ENCODE measurements around the gene DGKI. TPM values are rescaled to one million over a fixed set of nuclear protein-coding genes. Genes with fewer than 3 reads are reported as not detected.

The DGKI gene
- total and polyA plus RNA-seq, 12 donors = 0.12 to 4.6 (median 1.1) TPM

DNA sequence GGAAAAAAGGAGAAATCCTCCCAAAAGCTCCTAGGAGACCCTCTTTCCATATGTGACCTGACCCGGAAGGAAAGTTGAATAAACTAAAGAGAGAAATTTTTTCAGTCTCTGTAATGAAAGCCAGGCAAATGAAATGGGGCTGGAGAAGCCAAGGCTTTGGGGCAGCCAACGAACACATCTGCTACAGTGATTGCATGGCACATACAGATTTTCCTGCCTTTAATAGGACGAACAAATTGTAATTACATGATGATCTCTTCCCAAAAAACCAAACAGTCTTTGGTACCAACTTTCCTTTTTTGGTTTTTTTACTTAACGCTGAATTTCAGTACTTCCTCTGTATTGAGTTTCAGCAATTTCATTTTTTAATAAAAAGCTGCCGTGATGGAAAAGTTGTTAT is 479.8 kb downstream of the DGKI start:
- Histone ChIP-seq H3K36me3 (replicated peaks in 1 of 2) (no peaks in the 10 kb centered on the region), H3K27ac (no peak overlapping the region), H3K4me1 (replicated peaks in 1 of 2) (no peaks in the 10 kb centered on the region), H3K27me3 (no peaks in the 10 kb centered on the region), H3K9me3 (replicated peaks in 1 of 3) (no peaks in the 10 kb centered on the region), H3K4me3 (no peak overlapping the region)
- intact Hi-C loops (cut with DNase I) = no loop called here
- WGBS, 4 donors = 77 to 88% (median 84%) methylated on average over 5 of the region's 5 CpGs
- no peak for DNase-seq
- TF ChIP-seq CTCF (IDR thresholded peaks at IDR 0.05) = no peak
- no peak for TF ChIP-seq POLR2A (IDR thresholded peaks at IDR 0.05)

- intact Hi-C loops (cut with DNase I) = no loop called here
- no peak overlapping the region for H3K27ac ChIP-seq
- WGBS, 4 donors = 89 to 96% (median 93%) methylated on average over 6 of the region's 6 CpGs
- H3K27me3 ChIP-seq = no peaks in the 10 kb centered on the region
- H3K36me3 ChIP-seq (replicated peaks in 1 of 2) = no peaks in the 10 kb centered on the region
- no peaks in the 10 kb centered on the region for H3K9me3 ChIP-seq (replicated peaks in 1 of 3)
- DNase-seq = no peak
- no peak overlapping the region for H3K4me3 ChIP-seq
- TF ChIP-seq POLR2A (IDR thresholded peaks at IDR 0.05) (no peak), CTCF (IDR thresholded peaks at IDR 0.05) (no peak)
- no peaks in the 10 kb centered on the region for H3K4me1 ChIP-seq (replicated peaks in 1 of 2)
Measured at GRCh38 chr7:137363683-137364082, 483.1 kb downstream of the DGKI start.

DNA sequence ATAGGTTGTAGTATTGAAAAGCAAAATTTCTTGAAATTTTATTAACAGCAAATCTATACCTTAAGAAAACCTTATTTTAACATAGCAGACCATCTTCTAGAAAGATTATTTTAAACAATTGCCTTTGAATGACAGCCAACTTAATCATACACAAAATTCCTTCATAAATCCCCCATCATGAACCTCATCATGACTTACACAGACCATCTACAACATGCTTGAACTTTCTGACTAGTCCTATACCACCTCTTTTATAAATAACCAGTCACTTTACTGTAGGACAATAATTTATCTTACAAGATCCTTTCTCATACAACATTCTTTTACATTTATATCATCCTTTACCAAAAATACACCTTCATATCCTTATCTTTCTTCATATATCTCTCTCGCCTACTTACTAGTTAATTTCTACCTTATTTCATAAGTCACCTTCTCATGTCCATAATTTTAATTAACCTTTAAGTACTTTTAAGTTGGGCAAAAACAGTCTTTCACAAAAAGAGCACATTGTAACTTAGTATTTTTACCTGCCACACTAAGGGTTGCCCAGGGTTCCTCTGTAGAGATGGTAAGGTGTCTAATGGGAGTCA is 486.6 kb downstream of the DGKI start:
- Histone ChIP-seq H3K4me3 (no peak overlapping the region), H3K9me3 (replicated peaks in 1 of 3) (no peaks in the 10 kb centered on the region), H3K27me3 (no peaks in the 10 kb centered on the region)

GRCh38 chr7:137354961-137355360 is 491.8 kb downstream of the DGKI start:
- no peaks in the 10 kb centered on the region for H3K36me3 ChIP-seq (replicated peaks in 1 of 2)
- no peak for DNase-seq
- no peak overlapping the region for H3K27ac ChIP-seq
- intact Hi-C loops (cut with DNase I) = no loop called here
- no peak for TF ChIP-seq CTCF (IDR thresholded peaks at IDR 0.05)
- TF ChIP-seq POLR2A (IDR thresholded peaks at IDR 0.05) = no peak
- H3K9me3 ChIP-seq (replicated peaks in 1 of 3) = no peaks in the 10 kb centered on the region
- no peaks in the 10 kb centered on the region for H3K27me3 ChIP-seq
- no peak overlapping the region for H3K4me3 ChIP-seq
- H3K4me1 ChIP-seq (replicated peaks in 1 of 2) = peaks cover 7 to 22% of the 10 kb centered on the region in 2 donors

More for the DNA sequence above, 486.6 kb downstream of the DGKI start:
- no peak for DNase-seq
- H3K4me1 ChIP-seq (replicated peaks in 1 of 2) = no peaks in the 10 kb centered on the region
- WGBS, 4 donors = 35 to 55% (median 42%) methylated on average over 1 of the region's 1 CpG
- TF ChIP-seq CTCF (IDR thresholded peaks at IDR 0.05) = no peak
- TF ChIP-seq POLR2A (IDR thresholded peaks at IDR 0.05) = no peak
- H3K27ac ChIP-seq = no peak overlapping the region
- intact Hi-C loops (cut with DNase I) = no loop called here
- no peaks in the 10 kb centered on the region for H3K36me3 ChIP-seq (replicated peaks in 1 of 2)
